H1 (cell line): ENCODE data around the gene HYAL4. TPM values are rescaled to one million over a fixed set of nuclear protein-coding genes. Genes with fewer than 3 reads are reported as not detected.

Experiments used
- CTCF ChIA-PET: fragments of 300-600 bp; sonication (Branson Sonifier 250); formaldehyde crosslinking; loops from one replicate; lab custom pipeline; 2021; ENCODE audit not compliant: partially characterized antibody; lab: Charles Lee
- POLR2A ChIA-PET: fragments of 300-600 bp; sonication (Branson Sonifier 250); formaldehyde crosslinking; loops from one replicate; lab custom pipeline; 2021; ENCODE audit warnings: inconsistent platforms; ENCODE audit not compliant: partially characterized antibody; lab: Charles Lee
- DNase-seq, 2 experiments: peaks; one replicate each; pipeline versions ENCODE4 v3.0.0 to v3.0.0-alpha.2; 2010 to 2022; ENCODE audit warnings: low spot score in 2 of 2, low read depth in 1 of 2, mixed read lengths in 1 of 2
- FAIRE-seq: peaks from 2 replicates; lab custom pipeline; 2011; peaks lifted over from hg19 to GRCh38; lab: Jason Lieb, UNC
- H2AFZ ChIP-seq: 2 replicates; pipeline ENCODE4 v1.8.1; 2012; ENCODE audit warnings: low read length, inconsistent platforms
- H2AK5ac ChIP-seq: 2 replicates; pipeline ENCODE4 v1.6.1; 2013; ENCODE audit warnings: low read depth, low read length
- H2BK120ac ChIP-seq: replicated peaks from 2 replicates; pipeline ENCODE3; 2013; ENCODE audit warnings: low read depth, low read length, inconsistent platforms
- H2BK12ac ChIP-seq: 2 replicates; pipeline ENCODE4 v1.6.1; 2013; ENCODE audit warnings: low read depth, low read length
- H2BK15ac ChIP-seq: 2 replicates; pipeline ENCODE4 v1.6.1; 2013; ENCODE audit warnings: low read length
- H2BK20ac ChIP-seq: 2 replicates; pipeline ENCODE4 v1.6.1; 2013; ENCODE audit warnings: low read length
- H2BK5ac ChIP-seq: 2 replicates; pipeline ENCODE4 v1.6.1; 2013; ENCODE audit warnings: low read depth, low read length
- H3K14ac ChIP-seq: 2 replicates; pipeline ENCODE4 v1.6.1; 2013; ENCODE audit warnings: inconsistent platforms; ENCODE audit not compliant: insufficient read length
- H3K18ac ChIP-seq: 2 replicates; pipeline ENCODE4 v1.6.1; 2013; ENCODE audit warnings: low read length; ENCODE audit errors: extremely low read depth
- H3K23ac ChIP-seq: 2 replicates; pipeline ENCODE4 v1.6.1; 2013; ENCODE audit warnings: inconsistent platforms; ENCODE audit not compliant: insufficient read length
- H3K23me2 ChIP-seq: 2 replicates; pipeline ENCODE4 v1.6.1; 2013; ENCODE audit warnings: low read depth, low read length
- H3K27ac ChIP-seq: 2 replicates; pipeline ENCODE4 v1.6.1; 2011; ENCODE audit warnings: low read depth, low read length, inconsistent platforms
- H3K27me3 ChIP-seq, 4 experiments: replicated peaks in 1 of 4; 1 replicate in 1 of 4; 2 replicates in 3 of 4; pipeline versions ENCODE4 v1.6.1 to v1.8.1; 2011 to 2013; ENCODE audit warnings: low read length in 3 of 4, mild to moderate bottlenecking in 3 of 4, inconsistent platforms in 2 of 4, mixed read lengths in 2 of 4, moderate library complexity in 1 of 4; ENCODE audit not compliant: control insufficient read depth in 3 of 4, insufficient read depth in 3 of 4; ENCODE audit errors: extremely low read depth in 1 of 4
- H3K36me3 ChIP-seq, 4 experiments: 2 replicates each; pipeline versions ENCODE4 v1.6.1 to v1.8.1; 2011 to 2013; ENCODE audit warnings: mild to moderate bottlenecking in 4 of 4, low read length in 3 of 4, moderate library complexity in 2 of 4, control low read depth in 1 of 4, inconsistent platforms in 1 of 4; ENCODE audit not compliant: insufficient read depth in 4 of 4, control insufficient read depth in 2 of 4
- H3K4ac ChIP-seq: replicated peaks from 2 replicates; pipeline ENCODE3; 2013; ENCODE audit warnings: low read length, low read depth, mixed read lengths, inconsistent platforms; ENCODE audit not compliant: insufficient read length
- H3K4me1 ChIP-seq, 4 experiments: replicated peaks in 1 of 4; 1 replicate in 1 of 4; 2 replicates in 3 of 4; pipeline versions ENCODE4 v1.6.1 to v1.8.1; 2011 to 2013; ENCODE audit warnings: low read length in 3 of 4, inconsistent platforms in 2 of 4, mixed read lengths in 1 of 4; ENCODE audit not compliant: insufficient read depth in 4 of 4, control insufficient read depth in 3 of 4
- H3K4me2 ChIP-seq, 2 experiments: 2 replicates each; pipeline versions ENCODE4 v1.6.1 to v1.8.1; 2011 to 2013; ENCODE audit warnings: low read depth in 2 of 2, low read length in 2 of 2, control low read depth in 1 of 2, inconsistent platforms in 1 of 2, mild to moderate bottlenecking in 1 of 2; ENCODE audit not compliant: insufficient read depth in 1 of 2
- H3K4me3 ChIP-seq, 4 experiments: fragments of 200-600, 300-600 bp in 1 of 4; sonication (generic), shearing (Covaris generic), sonication (Bioruptor Twin) in 1 of 4; 2 replicates each; pipeline versions ENCODE4 v1.5.1 to v1.8.1; 2011 to 2016; ENCODE audit warnings: low read length in 4 of 4, low read depth in 3 of 4, control low read depth in 2 of 4, inconsistent platforms in 2 of 4, mild to moderate bottlenecking in 2 of 4, mixed read lengths in 1 of 4, moderate library complexity in 1 of 4; ENCODE audit not compliant: insufficient read depth in 2 of 4; ENCODE audit errors: extremely low read depth in 1 of 4
- H3K56ac ChIP-seq: replicated peaks from 2 replicates; pipeline ENCODE3; 2013; ENCODE audit warnings: low read depth, mild to moderate bottlenecking, mixed read lengths, low read length, inconsistent platforms; ENCODE audit not compliant: insufficient read length
- H3K79me1 ChIP-seq: 2 replicates; pipeline ENCODE4 v1.6.1; 2013; ENCODE audit warnings: low read depth, low read length, control low read depth
- H3K79me2 ChIP-seq, 2 experiments: 2 replicates each; pipeline versions ENCODE4 v1.6.1 to v1.8.1; 2012 to 2013; ENCODE audit warnings: low read length in 2 of 2, mild to moderate bottlenecking in 2 of 2, inconsistent platforms in 1 of 2; ENCODE audit not compliant: insufficient read depth in 2 of 2, control insufficient read depth in 1 of 2
- H3K9ac ChIP-seq, 4 experiments: replicated peaks in 1 of 4; 1 replicate in 1 of 4; 2 replicates in 3 of 4; pipeline versions ENCODE4 v1.6.1 to v1.8.1; 2011 to 2013; ENCODE audit warnings: low read depth in 3 of 4, low read length in 3 of 4, control low read depth in 2 of 4, mild to moderate bottlenecking in 2 of 4, moderate library complexity in 2 of 4, inconsistent platforms in 1 of 4; ENCODE audit errors: extremely low read depth in 1 of 4
- H3K9me3 ChIP-seq, 2 experiments: 2 replicates each; pipeline versions ENCODE4 v1.6.1 to v1.8.1; 2012 to 2013; ENCODE audit warnings: mild to moderate bottlenecking in 2 of 2, moderate library complexity in 2 of 2, control low read depth in 1 of 2, inconsistent platforms in 1 of 2, low read depth in 1 of 2, low read length in 1 of 2, mixed read lengths in 1 of 2; ENCODE audit not compliant: insufficient read depth in 2 of 2
- H4K20me1 ChIP-seq, 2 experiments: replicated peaks in 1 of 2; 2 replicates each; pipeline versions ENCODE3 to v1.8.1; 2011 to 2013; ENCODE audit warnings: inconsistent platforms in 2 of 2, low read length in 2 of 2, mild to moderate bottlenecking in 1 of 2; ENCODE audit not compliant: insufficient read depth in 2 of 2, control insufficient read depth in 1 of 2
- H4K5ac ChIP-seq: 2 replicates; pipeline ENCODE4 v1.6.1; 2013; ENCODE audit warnings: low read length, low read depth, mixed read lengths, inconsistent platforms; ENCODE audit not compliant: insufficient read length
- H4K8ac ChIP-seq: 2 replicates; pipeline ENCODE4 v1.8.0; 2013; ENCODE audit warnings: mild to moderate bottlenecking, moderate library complexity, low read length, inconsistent platforms; ENCODE audit not compliant: insufficient read depth; ENCODE audit errors: extremely low read depth
- H4K91ac ChIP-seq: replicated peaks from 2 replicates; pipeline ENCODE3; 2013; ENCODE audit warnings: low read length, mixed read lengths, inconsistent platforms; ENCODE audit not compliant: insufficient read length
- EP300 ChIP-seq, 2 experiments: IDR thresholded peaks; 1 replicate in 1 of 2; 2 replicates in 1 of 2; pipeline ENCODE4 v1.6.1; 2011 to 2012; ENCODE audit warnings: low read depth in 2 of 2, low read length in 2 of 2, mild to moderate bottlenecking in 2 of 2, borderline replicate concordance in 1 of 2, inconsistent platforms in 1 of 2, moderate library complexity in 1 of 2
- HDAC2 ChIP-seq, 2 experiments: fragments of 300-600 bp in 1 of 2; sonication (generic) in 1 of 2; IDR thresholded peaks; 2 replicates each; pipeline ENCODE4 v1.6.1; 2011 to 2012; ENCODE audit warnings: low read depth in 2 of 2, low read length in 2 of 2, mild to moderate bottlenecking in 2 of 2, moderate library complexity in 2 of 2, borderline replicate concordance in 1 of 2, inconsistent platforms in 1 of 2
- PHF8 ChIP-seq: fragments of 200-600 bp; sonication (generic); conservative IDR thresholded peaks from 2 replicates; pipeline ENCODE4 v1.7.1; 2012; ENCODE audit warnings: low read depth, mild to moderate bottlenecking, inconsistent platforms, low read length, moderate library complexity
- POLR2A ChIP-seq, 2 experiments: IDR thresholded peaks; 1 replicate in 1 of 2; 2 replicates in 1 of 2; pipeline ENCODE4 v1.6.1; 2011; ENCODE audit warnings: low read depth in 2 of 2, low read length in 2 of 2, mild to moderate bottlenecking in 2 of 2; ENCODE audit errors: control extremely low read depth in 1 of 2
- POLR2AphosphoS5 ChIP-seq: IDR thresholded peaks from 2 replicates; pipeline ENCODE4 v1.6.1; 2011; ENCODE audit warnings: low read depth, low read length
- SIRT6 ChIP-seq: IDR thresholded peaks from one replicate; pipeline ENCODE4 v1.7.1; 2012; ENCODE audit warnings: low read length, inconsistent platforms
- WGBS, 2 experiments: shearing (Covaris generic) in 1 of 2; methylation state at CpG; one replicate each; pipeline versions ENCODE4 v1.1.6 to v1.1.7; 2013 to 2015; ENCODE audit warnings: low lambda C conversion rate in 2 of 2, mixed read lengths in 2 of 2, inconsistent platforms in 1 of 2, low coverage in 1 of 2, missing lambda C conversion rate in 1 of 2; ENCODE audit not compliant: insufficient replicate concordance in 2 of 2, insufficient coverage in 1 of 2, insufficient read length in 1 of 2; ENCODE audit errors: extremely low coverage in 1 of 2, missing lambda C conversion rate in 1 of 2; 5-methylcytosine and 5-hydroxymethylcytosine counted together
- polyA plus RNA-seq, 7 experiments: library from polyadenylated mRNA; depleted of rRNA in 3 of 7; stranded (reverse) in 5 of 7; unstranded in 2 of 7; fragments of >200 nt in 5 of 7; fragments of 200-250 nt in 2 of 7; gene quantifications; 1 replicate in 5 of 7; 2 replicates in 1 of 7; 4 replicates in 1 of 7; pipeline versions ENCODE4 v1.2.1 to v1.2.3, GENCODE V29; 2011 to 2013; ENCODE audit warnings: missing spikeins in 2 of 7, mixed read lengths in 2 of 7
- total RNA-seq: library from RNA; stranded (reverse); fragmentation: NEBNext Ultra II Directional; extraction: Animal tissue kit (Norgen Biotek cat#: 25700); gene quantifications from 2 replicates; pipeline ENCODE4 v1.2.1, GENCODE V29; 2021

The HYAL4 gene
- total and polyA plus RNA-seq, 2 of the 8 experiments (the other 6 are each of a cell fraction or from before 2014, with no cell fraction given), result not detected

GRCh38 chr7:123876557-123877256 is 31.7 kb downstream of the HYAL4 start:
- Histone ChIP-seq H3K9ac (no peak overlapping the region), H3K14ac (no peak overlapping the region), H3K27me3 (no peaks in the 10 kb centered on the region), H2BK12ac (no peak overlapping the region), H3K23me2 (no peaks in the 10 kb centered on the region), H4K20me1 (no peaks in the 10 kb centered on the region), H2BK5ac (no peak overlapping the region), H2AFZ (no peak overlapping the region), H3K4me3 (no peak overlapping the region), H4K5ac (no peak overlapping the region), H2BK120ac (no peak overlapping the region), H3K4me2 (no peak overlapping the region), H3K56ac (no peak overlapping the region), H4K91ac (no peak overlapping the region), H3K36me3 (no peaks in the 10 kb centered on the region), H3K9me3 (no peaks in the 10 kb centered on the region), H3K23ac (no peak overlapping the region), H3K18ac (no peak overlapping the region), H3K79me2 (no peaks in the 10 kb centered on the region), H3K4ac (no peak overlapping the region), H3K27ac (no peak overlapping the region), H2AK5ac (no peak overlapping the region), H2BK15ac (no peak overlapping the region), H3K4me1 (no peaks in the 10 kb centered on the region), H3K79me1 (no peaks in the 10 kb centered on the region), H2BK20ac (no peak overlapping the region), H4K8ac (no peak overlapping the region)
- no peak for TF ChIP-seq PHF8
- no peak for TF ChIP-seq POLR2AphosphoS5
- no peak for TF ChIP-seq HDAC2 (IDR thresholded peaks at IDR 0.05; ENCODE audit: borderline replicate concordance in 1 of 2, low read depth in 2 of 2, low read length in 2 of 2)
- TF ChIP-seq SIRT6, result no peak
- no peak for TF ChIP-seq EP300 (IDR thresholded peaks at IDR 0.05; ENCODE audit: borderline replicate concordance in 1 of 2, low read depth in 2 of 2, low read length in 2 of 2)
- no peak for TF ChIP-seq POLR2A (IDR thresholded peaks at IDR 0.05; ENCODE audit: control extremely low read depth in 1 of 2, low read depth in 2 of 2, low read length in 2 of 2)
- 88% methylated on average over 7 of the region's 7 CpGs; no CpG with 5 or more reads in 1 of the 2 experiments for WGBS, 2 experiments
- FAIRE-seq, result no peak
- DNase-seq, result no peak
- CTCF ChIA-PET, result interaction anchor here (0.6 to 1.9 kb wide), 7 partner anchors 10 to 787 kb away, joined by 3 to 8 read pairs (median 3); partner anchors contain the start of gene ASB15
- POLR2A ChIA-PET, result no interaction called here
